Epithelial cell of proximal tubule (primary cell): ENCODE data around the gene QRFP. TPM values are rescaled to one million over a fixed set of nuclear protein-coding genes. Genes with fewer than 3 reads are reported as not detected.

ENCODE experiments used
- DNase-seq: peaks from one replicate; pipeline ENCODE4 v3.0.0-alpha.2; 2011; ENCODE audit warnings: low read depth
- H3K4me3 ChIP-seq: 2 replicates; pipeline ENCODE4 v1.5.1; 2011; ENCODE audit warnings: low read depth, mild to moderate bottlenecking, low read length
- CTCF ChIP-seq: conservative IDR thresholded peaks from 2 replicates; pipeline ENCODE4 v1.5.1; 2012; ENCODE audit warnings: low read depth, mild to moderate bottlenecking, low read length
- total RNA-seq: library from RNA; depleted of rRNA; stranded (reverse); fragments of >200 nt; gene quantifications from 2 replicates; pipeline ENCODE4 v1.2.3, GENCODE V29; 2015

QRFP gene
- total RNA-seq, 1 donor from 2014 or later: not detected

GRCh38 chr9:130921989-130922892 lies 25.6 kb upstream of the QRFP start:
- DNase-seq: no peak
- no peak for TF ChIP-seq CTCF
- H3K4me3 ChIP-seq: no peak overlapping the region

- no peak for TF ChIP-seq CTCF
- DNase-seq: no peak
- H3K4me3 ChIP-seq: no peak overlapping the region
Observed at GRCh38 chr9:130921300-130921988, 24.8 kb upstream of the QRFP start.

GRCh38 chr9:130920762-130921299 lies 24.2 kb upstream of the QRFP start:
- no peak for DNase-seq
- no peak for TF ChIP-seq CTCF

GRCh38 chr9:130920233-130920632 lies 23.6 kb upstream of the QRFP start:
- H3K4me3 ChIP-seq: no peak overlapping the region
- TF ChIP-seq CTCF: no peak
- no peak for DNase-seq

More at GRCh38 chr9:130920762-130921299, 24.2 kb upstream of the QRFP start:
- H3K4me3 ChIP-seq: no peak overlapping the region

GRCh38 chr9:130919559-130920145 lies 23.0 kb upstream of the QRFP start:
- no peak for DNase-seq
- no peak for TF ChIP-seq CTCF
- no peak overlapping the region for H3K4me3 ChIP-seq

- no peak overlapping the region for H3K4me3 ChIP-seq
- DNase-seq: no peak
- no peak for TF ChIP-seq CTCF
Observed at GRCh38 chr9:130918826-130919558, 22.4 kb upstream of the QRFP start.
